Aorta (tissue), 5 donors: ENCODE measurements around the gene RNF121. TPM values are rescaled to one million over a fixed set of nuclear protein-coding genes. Genes with fewer than 3 reads are reported as not detected.
A peak's percentile ranks its signal among the peaks of the same experiment; 100 is the strongest.

Experiments
- ATAC-seq: fragments of 200-7000 bp; cut with Tn5 transposase; one replicate; pipeline ENCODE4 v1.9.1; 2022; ENCODE audit warnings: moderate library complexity; ENCODE audit not compliant: low FRiP score
- DNase-seq, 2 donors: peaks; one replicate each; pipeline ENCODE4 v3.0.0-alpha.2; 2020
- H3K27ac ChIP-seq, 2 donors: one replicate each; pipeline ENCODE4 v1.5.1; 2013; ENCODE audit warnings: low read length in 2 of 2, mild to moderate bottlenecking in 2 of 2, moderate library complexity in 2 of 2, control low read depth in 1 of 2, inconsistent platforms in 1 of 2, low read depth in 1 of 2
- H3K27me3 ChIP-seq, 2 donors: one replicate each; pipeline ENCODE4 v1.6.1; 2013; ENCODE audit warnings: control low read depth in 1 of 2, low read length in 1 of 2, mild to moderate bottlenecking in 1 of 2, moderate library complexity in 1 of 2; ENCODE audit not compliant: insufficient read depth in 2 of 2, control insufficient read depth in 1 of 2
- H3K36me3 ChIP-seq, 2 donors: one replicate each; pipeline ENCODE4 v1.6.1; 2013; ENCODE audit warnings: control low read depth in 1 of 2, low read length in 1 of 2, mild to moderate bottlenecking in 1 of 2; ENCODE audit not compliant: insufficient read depth in 2 of 2, control insufficient read depth in 1 of 2
- H3K4me1 ChIP-seq, 2 donors: one replicate each; pipeline ENCODE4 v1.6.1; 2013; ENCODE audit warnings: low read length in 2 of 2, control low read depth in 1 of 2, mild to moderate bottlenecking in 1 of 2, moderate library complexity in 1 of 2; ENCODE audit not compliant: insufficient read depth in 2 of 2, control insufficient read depth in 1 of 2
- H3K4me3 ChIP-seq, 2 donors: one replicate each; pipeline ENCODE4 v1.5.1; 2013; ENCODE audit warnings: low read length in 2 of 2, control low read depth in 1 of 2, mild to moderate bottlenecking in 1 of 2
- H3K9me3 ChIP-seq: one replicate; pipeline ENCODE4 v1.6.1; 2013; ENCODE audit warnings: mild to moderate bottlenecking, low read length; ENCODE audit not compliant: control insufficient read depth
- WGBS, 2 donors: extraction: QIAGEN DNeasy Blood & Tissue Kit; methylation state at CpG; one replicate each; pipeline ENCODE4 v1.1.7; 2013; 5-methylcytosine and 5-hydroxymethylcytosine counted together
- intact Hi-C, 2 donors: fragments of 100-400 bp; cut with DNase I; formaldehyde crosslinking; loops; one replicate each; pipeline versions ENCODE4 v1.14.2 to v1.15.0; 2022
- polyA plus RNA-seq, 2 donors: library from polyadenylated mRNA; stranded (reverse); fragments of 200-250 nt; gene quantifications; one replicate each; pipeline ENCODE4 v1.2.3, GENCODE V29; 2013
- total RNA-seq, 2 donors: library from RNA; stranded (reverse); fragmentation: NEBNext Ultra II Directional; extraction: Animal tissue kit (Norgen Biotek cat#: 25700); gene quantifications; one replicate each; pipeline ENCODE4 v1.2.1, GENCODE V29; 2021
- donor health status: healthy with polysubstance abuse.
- donor health status: Bipolar disorder and iron deficiency.
- donor health status: DM: no; HTN: no; CAD: no.
- donor health status: DM: no; HTN: no; CAD: no.
- donor health status: DM: yes; HTN: yes; CAD: no.

Gene RNF121
- total and polyA plus RNA-seq, 4 donors = 20.8 to 38.6 (median 30.6) TPM

DNA sequence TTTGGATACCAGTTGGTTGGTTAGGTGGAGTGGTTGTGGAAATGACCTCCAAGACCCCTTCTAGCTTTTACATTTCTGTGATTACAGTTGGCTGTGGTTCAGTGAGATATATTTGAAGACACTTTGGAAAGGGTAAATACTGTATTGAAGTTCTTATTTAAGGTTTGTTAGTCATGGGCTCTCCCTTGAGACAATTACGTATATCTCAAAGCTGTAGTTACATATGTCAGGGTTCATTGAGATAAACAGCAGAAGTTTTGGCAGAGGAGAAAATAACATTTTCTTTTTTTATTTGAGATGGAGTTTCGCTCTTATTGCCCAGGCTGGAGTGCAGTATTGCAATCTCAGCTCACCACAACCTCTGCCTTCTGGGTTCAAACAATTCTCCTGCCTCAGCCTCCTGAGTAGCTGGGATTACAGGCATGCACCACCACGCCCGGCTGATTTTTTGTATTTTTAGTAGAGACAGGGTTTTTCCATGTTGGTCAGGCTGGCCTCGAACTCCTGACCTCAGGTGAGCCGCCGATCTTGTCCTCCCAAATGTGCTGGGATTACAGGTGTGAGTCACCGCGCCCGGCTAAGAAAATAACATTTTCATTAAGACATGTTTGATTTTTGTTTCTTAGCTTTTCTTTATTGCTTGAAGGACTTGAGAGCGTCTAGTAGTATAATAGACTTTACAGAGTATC lies 1.9 kb downstream of the RNF121 start:
- H3K4me3 ChIP-seq = no peak overlapping the region
- no peak for DNase-seq
- ATAC-seq = no peak
- H3K4me1 ChIP-seq = peaks cover 1 to 7% of the 10 kb centered on the region in 2 donors
- H3K36me3 ChIP-seq = no peaks in the 10 kb centered on the region
- no peaks in the 10 kb centered on the region for H3K27me3 ChIP-seq
- H3K9me3 ChIP-seq = no peaks in the 10 kb centered on the region
- intact Hi-C loops = no loop called here
- WGBS, 2 donors = 57 to 59% methylated on average over 11 of the region's 11 CpGs
- no peak overlapping the region for H3K27ac ChIP-seq

DNA sequence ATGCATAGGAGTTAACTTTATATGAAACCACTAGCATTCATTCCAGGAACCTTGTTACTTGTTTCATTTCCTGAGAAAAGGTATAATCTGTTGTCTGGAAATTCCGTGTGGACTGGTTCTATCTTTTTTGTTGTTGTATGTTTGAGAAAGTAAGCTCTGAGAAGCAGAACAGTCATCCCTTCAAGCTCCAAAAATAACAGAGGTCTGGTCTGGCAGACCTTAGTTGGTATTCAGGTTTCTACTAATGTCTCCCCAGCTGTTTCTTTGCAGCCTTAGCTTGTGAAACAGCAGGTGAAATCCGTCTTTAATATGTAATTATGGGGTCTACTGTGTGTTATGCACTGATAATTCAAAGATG lies 2.4 kb downstream of the RNF121 start:
- Histone ChIP-seq H3K27ac (peak overlapping the region in 1 of 2 donors; percentile 3), H3K4me3 (no peak overlapping the region), H3K27me3 (no peaks in the 10 kb centered on the region), H3K4me1 (peaks cover 1 to 7% of the 10 kb centered on the region in 2 donors), H3K36me3 (no peaks in the 10 kb centered on the region), H3K9me3 (no peaks in the 10 kb centered on the region)
- no peak for ATAC-seq
- intact Hi-C loops = no loop called here
- WGBS, 2 donors = 3 to 5% methylated on average over 2 of the region's 2 CpGs
- no peak for DNase-seq

GRCh38 chr11:71933141-71933933 lies 4.5 kb downstream of the RNF121 start:
- no peaks in the 10 kb centered on the region for H3K27me3 ChIP-seq
- DNase-seq = no peak
- no peak overlapping the region for H3K4me3 ChIP-seq
- H3K4me1 ChIP-seq = peaks cover 1 to 16% of the 10 kb centered on the region in 2 donors
- WGBS, 2 donors = 93 to 94% methylated on average over 4 of the region's 4 CpGs
- no peak for ATAC-seq
- intact Hi-C loops = no loop called here
- no peaks in the 10 kb centered on the region for H3K9me3 ChIP-seq
- H3K36me3 ChIP-seq = no peaks in the 10 kb centered on the region
- no peak overlapping the region for H3K27ac ChIP-seq

DNA sequence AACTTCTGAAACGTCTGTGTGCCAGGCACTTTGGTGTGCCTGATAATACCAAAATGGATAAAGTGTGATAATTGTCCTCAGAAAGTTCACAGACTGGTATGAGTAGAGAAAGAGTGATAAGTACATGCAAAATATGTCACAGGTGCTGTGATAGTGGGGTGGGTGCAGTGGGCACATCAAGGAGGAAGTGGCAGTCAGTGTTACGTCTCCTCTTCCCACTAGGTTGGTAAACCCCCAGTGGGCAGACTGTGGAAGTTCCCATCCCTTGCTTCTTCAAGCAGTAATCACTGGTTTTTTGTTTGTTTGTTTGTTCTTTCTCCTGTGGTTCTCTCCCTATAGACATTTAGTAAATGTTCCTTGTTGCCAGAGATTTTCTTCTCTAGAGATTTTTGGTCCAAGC lies 5.4 kb downstream of the RNF121 start:
- H3K36me3 ChIP-seq = no peaks in the 10 kb centered on the region
- no peak for ATAC-seq
- WGBS, 2 donors = 33 to 37% methylated on average over 2 of the region's 2 CpGs
- H3K9me3 ChIP-seq = no peaks in the 10 kb centered on the region
- no peak for DNase-seq
- intact Hi-C loops = no loop called here
- H3K4me3 ChIP-seq = no peak overlapping the region
- H3K27ac ChIP-seq = no peak overlapping the region
- no peaks in the 10 kb centered on the region for H3K27me3 ChIP-seq
- peaks cover 1 to 18% of the 10 kb centered on the region in 2 donors for H3K4me1 ChIP-seq

DNA sequence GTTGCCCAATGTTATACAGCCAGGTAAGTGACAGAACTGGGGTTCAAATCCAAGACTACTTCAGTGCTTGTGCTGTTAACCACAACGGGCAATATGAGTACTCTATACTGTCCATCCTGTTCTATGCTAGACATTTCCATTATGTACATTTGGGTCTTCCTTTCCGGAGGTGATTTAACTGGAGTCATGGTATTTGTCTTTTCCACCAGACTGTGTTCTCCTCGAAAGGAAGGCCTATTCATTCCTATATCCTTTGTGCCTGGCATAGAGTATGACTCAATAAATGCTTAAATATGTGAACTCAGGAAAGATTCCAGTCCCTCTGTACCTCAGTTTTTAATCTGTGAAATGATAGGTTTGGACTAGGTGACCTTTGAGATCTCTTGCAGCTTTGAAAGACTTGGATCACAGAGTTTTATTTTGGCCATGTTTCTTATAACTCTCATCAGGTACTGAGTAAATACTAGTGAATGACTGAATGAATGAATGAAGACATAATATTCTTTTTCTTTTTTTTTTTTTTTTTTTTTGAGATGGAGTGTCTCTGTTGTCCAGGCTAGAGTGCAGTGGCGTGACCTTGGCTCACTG lies 6.6 kb downstream of the RNF121 start:
- H3K4me3 ChIP-seq = no peak overlapping the region
- intact Hi-C loops = no loop called here
- H3K4me1 ChIP-seq = peaks cover 1 to 13% of the 10 kb centered on the region in 2 donors
- H3K27ac ChIP-seq = no peak overlapping the region
- no peaks in the 10 kb centered on the region for H3K9me3 ChIP-seq
- no peak for ATAC-seq
- 83 to 87% methylated on average over 4 of the region's 4 CpGs for WGBS, 2 donors
- no peaks in the 10 kb centered on the region for H3K36me3 ChIP-seq
- no peak for DNase-seq
- H3K27me3 ChIP-seq = no peaks in the 10 kb centered on the region

DNA sequence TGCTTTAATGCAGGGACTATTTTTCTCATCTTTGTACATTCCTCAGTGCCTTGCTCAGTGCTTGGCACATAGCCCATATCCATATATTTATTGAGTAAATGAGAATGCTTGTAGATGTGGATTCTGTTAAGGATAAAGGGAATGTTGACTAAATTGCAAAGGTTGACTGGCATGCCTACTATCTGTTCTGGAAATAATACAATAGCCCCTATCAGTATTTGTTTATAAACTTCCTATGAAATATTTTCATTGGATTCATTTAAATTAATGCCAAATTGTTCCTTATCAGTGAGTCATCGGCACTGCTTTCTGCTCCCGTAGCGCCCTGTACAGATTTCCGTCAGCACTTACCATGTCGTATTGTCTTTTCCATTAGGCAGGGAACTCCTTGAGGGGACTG lies 8.0 kb downstream of the RNF121 start:
- ATAC-seq (no peak), DNase-seq (no peak)
- Histone ChIP-seq H3K9me3 (no peaks in the 10 kb centered on the region), H3K27me3 (no peaks in the 10 kb centered on the region), H3K36me3 (no peaks in the 10 kb centered on the region), H3K4me3 (no peak overlapping the region), H3K27ac (no peak overlapping the region), H3K4me1 (peaks cover 1 to 13% of the 10 kb centered on the region in 2 donors)
- intact Hi-C loops = no loop called here
- WGBS, 2 donors = 10 to 11% methylated on average over 5 of the region's 5 CpGs

DNA sequence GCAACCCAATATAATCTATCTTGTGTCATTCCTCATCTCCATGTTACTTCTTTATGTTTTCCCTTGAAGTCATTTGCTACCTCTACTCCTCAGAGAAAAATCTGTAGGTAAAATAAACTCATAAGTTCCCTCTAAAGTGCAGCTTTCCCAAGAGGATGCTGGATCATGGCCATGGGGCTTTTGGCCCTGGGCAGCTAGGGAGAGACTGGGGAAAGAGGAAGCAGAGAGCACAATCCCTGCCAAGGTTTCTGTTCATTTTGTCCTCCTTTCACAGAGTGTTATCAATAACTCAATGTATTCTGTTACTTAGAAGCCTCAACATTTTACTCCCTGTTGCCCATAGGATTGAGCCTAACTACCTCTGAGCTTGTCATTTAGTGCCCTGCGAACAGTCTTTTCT lies 9.0 kb downstream of the RNF121 start:
- H3K36me3 ChIP-seq = no peaks in the 10 kb centered on the region
- DNase-seq = peak in 1 of 2 donors; percentile 62
- intact Hi-C loops = no loop called here
- H3K4me3 ChIP-seq = no peak overlapping the region
- H3K4me1 ChIP-seq = peaks cover 1 to 13% of the 10 kb centered on the region in 2 donors
- no peaks in the 10 kb centered on the region for H3K27me3 ChIP-seq
- H3K9me3 ChIP-seq = no peaks in the 10 kb centered on the region
- peak overlapping the region; percentile 67 to 93 for H3K27ac ChIP-seq
- WGBS, 2 donors = 4 to 9% methylated on average over 1 of the region's 1 CpG
- ATAC-seq = no peak

- intact Hi-C loops = no loop called here
- ATAC-seq = no peak
- H3K4me1 ChIP-seq = peaks cover 4 to 16% of the 10 kb centered on the region in 2 donors
Measured at GRCh38 chr11:71940561-71941219, 11.8 kb downstream of the RNF121 start.

More at GRCh38 chr11:71940561-71941219, 11.8 kb downstream of the RNF121 start:
- Histone ChIP-seq H3K27ac (no peak overlapping the region), H3K9me3 (no peaks in the 10 kb centered on the region), H3K36me3 (no peaks in the 10 kb centered on the region), H3K4me3 (no peak overlapping the region), H3K27me3 (no peaks in the 10 kb centered on the region)
- DNase-seq = no peak
- 85 to 87% methylated on average over 6 of the region's 6 CpGs for WGBS, 2 donors
